NT2/D1 (cell line): ENCODE measurements around the gene AGXT2.

Experiments
- YY1 ChIP-seq: IDR thresholded peaks from 2 replicates; pipeline ENCODE4 v1.6.1; 2011; ENCODE audit not compliant: insufficient read length, insufficient read depth
- ZNF274 ChIP-seq: IDR thresholded peaks from 2 replicates; pipeline ENCODE4 v1.6.1; 2011; ENCODE audit warnings: mild to moderate bottlenecking, low read depth, low read length

DNA sequence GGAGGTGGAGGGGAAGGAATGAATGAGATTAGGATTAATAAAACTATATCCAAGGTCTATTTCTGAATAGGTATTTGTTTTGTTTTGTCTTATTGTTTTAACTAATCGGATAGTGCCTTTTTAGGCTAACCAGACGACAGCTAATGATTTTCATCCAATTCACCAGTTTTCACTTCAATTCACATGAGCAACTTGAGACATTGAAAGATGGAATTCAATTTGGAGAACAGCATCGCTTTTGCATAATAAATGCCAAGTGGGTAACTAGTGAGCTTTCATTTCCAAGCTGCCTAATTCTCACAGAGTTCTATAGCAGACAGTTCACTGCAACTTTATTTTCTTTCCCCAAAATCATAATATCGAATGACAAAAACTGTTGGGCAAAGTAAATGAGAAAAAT lies 5.0 kb downstream of the AGXT2 start:
- TF ChIP-seq YY1 (no peak), ZNF274 (no peak)
